ENCODE measurements around the gene ATG14.
"Not testable (repeated sequence)": the region's sequence is repeated elsewhere in the genome, so short reads cannot be mapped to it uniquely, and the experiment has no call there.

ATG14 gene

DNA sequence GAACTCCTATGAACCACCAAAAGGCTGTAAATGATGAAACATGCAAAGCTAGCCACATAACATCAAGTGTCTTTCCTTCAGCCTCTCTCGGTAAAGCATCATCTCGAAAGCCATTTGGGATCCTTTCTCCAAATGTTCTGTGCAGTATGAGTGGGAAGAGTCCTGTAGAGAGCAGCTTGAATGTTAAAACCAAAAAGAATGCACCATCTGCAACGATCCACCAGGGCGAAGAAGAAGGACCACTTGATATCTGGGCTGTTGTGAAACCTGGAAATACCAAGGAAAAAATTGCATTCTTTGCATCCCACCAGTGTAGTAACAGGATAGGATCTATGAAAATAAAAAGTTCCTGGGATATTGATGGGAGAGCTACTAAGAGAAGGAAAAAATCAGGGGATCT, 61.2 kb downstream of the ATG14 start:
- no peaks in the 10 kb centered on the region for H3K27me3 ChIP-seq (replicated peaks in 2 of 5; ENCODE audit: control insufficient read depth in 4 of 5, insufficient read depth in 5 of 5, low read length in 4 of 5)
- H3K4me3 ChIP-seq (ENCODE audit: control insufficient read depth in 1 of 7, extremely low read depth in 1 of 7, insufficient read depth in 4 of 7, low read depth in 2 of 7, low read length in 6 of 7) = no peak overlapping the region
- peaks cover 6 to 40% (median 19%) of the 10 kb centered on the region in 4 experiments for H3K36me3 ChIP-seq (ENCODE audit: control insufficient read depth in 4 of 4, insufficient read depth in 4 of 4, low read length in 3 of 4)
- ChIA-PET POLR2A (no interaction called here), CTCF (interaction anchor here (1.0 to 9.6 kb wide), 8 partner anchors 8 to 139 kb away, joined by 3 to 89 read pairs (median 4); partner anchors contain the start of gene FBXO34)
- WGBS (ENCODE audit: insufficient coverage) = 100% methylated on average over 2 of the region's 4 CpGs
- H3K27ac ChIP-seq (ENCODE audit: insufficient read depth in 1 of 2, low read depth in 1 of 2, low read length in 2 of 2, poor library complexity in 1 of 2, severe bottlenecking in 2 of 2) = no peak overlapping the region
- H3K4me1 ChIP-seq (ENCODE audit: control extremely low read depth in 1 of 4, control insufficient read depth in 4 of 4, insufficient read depth in 4 of 4, low read length in 3 of 4) = no peaks in the 10 kb centered on the region
- DNase-seq = no peak
- no peaks in the 10 kb centered on the region for H3K9me3 ChIP-seq (ENCODE audit: control extremely low read depth in 1 of 5, control insufficient read depth in 4 of 5, insufficient read depth in 2 of 5, low read depth in 1 of 5, low read length in 4 of 5)

DNA sequence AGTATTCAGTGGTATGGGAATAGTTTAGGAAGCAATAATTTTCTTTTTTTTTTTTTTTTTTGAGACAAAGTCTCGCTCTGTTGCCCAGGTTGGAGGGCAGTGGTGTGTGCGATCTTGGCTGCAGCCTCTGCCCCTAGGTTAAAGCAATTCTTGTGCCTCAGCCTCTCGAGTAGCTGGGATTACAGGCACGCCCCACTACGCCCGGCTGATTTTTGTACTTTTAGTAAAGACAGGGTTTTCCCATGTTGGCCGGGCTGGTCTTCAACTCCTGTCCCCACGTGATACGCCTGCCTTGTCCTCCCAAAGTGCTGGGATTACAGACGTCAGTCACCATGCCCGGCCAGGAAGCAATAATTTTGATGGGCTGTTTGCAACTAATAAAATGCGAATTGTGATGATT, 62.1 kb downstream of the ATG14 start:
- ChIA-PET POLR2A (no interaction called here), CTCF (interaction anchor here (1.0 to 1.5 kb wide), 3 partner anchors 9 to 138 kb away, joined by 3 to 4 read pairs (median 4); no protein-coding TSS in a partner anchor)
- DNase-seq = no peak
- peaks cover 6 to 31% (median 18%) of the 10 kb centered on the region in 4 experiments for H3K36me3 ChIP-seq (ENCODE audit: control insufficient read depth in 4 of 4, insufficient read depth in 4 of 4, low read length in 3 of 4)
- no peaks in the 10 kb centered on the region for H3K27me3 ChIP-seq (replicated peaks in 2 of 5; ENCODE audit: control insufficient read depth in 4 of 5, insufficient read depth in 5 of 5, low read length in 4 of 5)
- H3K9me3 ChIP-seq (ENCODE audit: control extremely low read depth in 1 of 5, control insufficient read depth in 4 of 5, insufficient read depth in 2 of 5, low read depth in 1 of 5, low read length in 4 of 5) = no peaks in the 10 kb centered on the region
- no peak overlapping the region for H3K27ac ChIP-seq (ENCODE audit: insufficient read depth in 1 of 2, low read depth in 1 of 2, low read length in 2 of 2, poor library complexity in 1 of 2, severe bottlenecking in 2 of 2)
- WGBS (ENCODE audit: insufficient coverage) = 96% methylated on average over 10 of the region's 12 CpGs
- no peaks in the 10 kb centered on the region for H3K4me1 ChIP-seq (ENCODE audit: control extremely low read depth in 1 of 4, control insufficient read depth in 4 of 4, insufficient read depth in 4 of 4, low read length in 3 of 4)
- H3K4me3 ChIP-seq (ENCODE audit: control insufficient read depth in 1 of 7, extremely low read depth in 1 of 7, insufficient read depth in 4 of 7, low read depth in 2 of 7, low read length in 6 of 7) = no peak overlapping the region

DNA sequence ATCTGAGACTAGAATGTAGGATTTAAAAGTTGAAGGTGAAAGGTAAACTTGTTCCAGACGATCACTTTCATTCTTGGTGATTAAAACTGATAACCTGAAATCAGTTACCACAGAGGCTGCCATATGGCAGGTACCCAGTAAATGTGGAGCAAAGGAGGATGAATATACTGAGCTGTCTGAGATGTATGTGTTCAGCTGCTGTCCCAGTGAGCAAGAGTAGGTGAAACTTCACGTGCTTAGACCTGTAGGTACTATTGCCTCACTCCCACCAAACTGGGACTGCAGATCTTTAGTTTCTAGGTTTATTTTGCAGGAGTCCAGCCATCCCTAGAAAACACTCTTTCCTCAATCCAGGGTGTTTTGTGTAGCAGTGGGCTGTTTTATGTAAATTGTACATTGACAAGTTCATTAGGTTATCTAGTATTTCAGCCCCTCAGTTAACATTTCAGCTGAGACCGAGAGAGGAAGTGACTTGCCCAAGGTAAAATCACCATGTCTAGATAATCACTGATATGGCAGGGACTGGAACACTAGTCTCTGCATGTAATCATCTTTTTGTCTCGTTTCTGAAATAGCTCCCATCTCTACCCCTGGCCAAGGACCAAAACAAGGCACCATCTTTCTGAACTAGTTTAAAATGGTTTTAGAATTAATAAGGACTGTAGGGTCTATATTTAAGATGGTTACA, 62.7 kb downstream of the ATG14 start:
- H3K27me3 ChIP-seq (replicated peaks in 2 of 5; ENCODE audit: control insufficient read depth in 4 of 5, insufficient read depth in 5 of 5, low read length in 4 of 5) = no peaks in the 10 kb centered on the region
- WGBS (ENCODE audit: insufficient coverage) = 83% methylated on average over 2 of the region's 4 CpGs
- no peaks in the 10 kb centered on the region for H3K9me3 ChIP-seq (ENCODE audit: control extremely low read depth in 1 of 5, control insufficient read depth in 4 of 5, insufficient read depth in 2 of 5, low read depth in 1 of 5, low read length in 4 of 5)
- no peak for DNase-seq
- CTCF ChIA-PET = interaction anchor here (1.6 to 3.6 kb wide), 2 partner anchors 7 to 16 kb away, joined by 8 to 12 read pairs; no protein-coding TSS in a partner anchor
- H3K36me3 ChIP-seq (ENCODE audit: control insufficient read depth in 4 of 4, insufficient read depth in 4 of 4, low read length in 3 of 4) = peaks cover 6 to 26% (median 18%) of the 10 kb centered on the region in 4 experiments
- H3K27ac ChIP-seq (ENCODE audit: insufficient read depth in 1 of 2, low read depth in 1 of 2, low read length in 2 of 2, poor library complexity in 1 of 2, severe bottlenecking in 2 of 2) = no peak overlapping the region
- POLR2A ChIA-PET = no interaction called here
- no peaks in the 10 kb centered on the region for H3K4me1 ChIP-seq (ENCODE audit: control extremely low read depth in 1 of 4, control insufficient read depth in 4 of 4, insufficient read depth in 4 of 4, low read length in 3 of 4)
- no peak overlapping the region for H3K4me3 ChIP-seq (ENCODE audit: control insufficient read depth in 1 of 7, extremely low read depth in 1 of 7, insufficient read depth in 4 of 7, low read depth in 2 of 7, low read length in 6 of 7)

DNA sequence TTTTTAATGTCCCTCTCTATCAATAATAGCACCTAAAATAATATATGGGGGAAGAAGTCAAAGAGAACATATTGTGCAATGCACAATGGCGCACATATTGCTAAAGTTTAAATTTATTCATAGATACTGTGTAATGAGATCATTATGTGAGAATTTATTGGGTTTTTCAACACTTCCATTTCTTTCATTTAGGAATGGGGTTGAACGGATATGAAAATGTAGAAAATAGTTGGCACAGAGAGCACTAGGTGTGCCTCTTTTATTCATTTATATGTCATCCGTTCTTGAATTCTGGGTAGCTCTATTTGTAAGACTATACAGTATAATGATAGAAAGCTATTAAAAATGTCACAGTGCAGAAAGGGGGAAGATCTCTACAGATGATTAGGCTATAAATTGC, 63.9 kb downstream of the ATG14 start:
- H3K9me3 ChIP-seq (ENCODE audit: control extremely low read depth in 1 of 5, control insufficient read depth in 4 of 5, insufficient read depth in 2 of 5, low read depth in 1 of 5, low read length in 4 of 5) = no peaks in the 10 kb centered on the region
- POLR2A ChIA-PET = no interaction called here
- WGBS (ENCODE audit: insufficient coverage) = 80% methylated on average over 1 of the region's 3 CpGs

DNA sequence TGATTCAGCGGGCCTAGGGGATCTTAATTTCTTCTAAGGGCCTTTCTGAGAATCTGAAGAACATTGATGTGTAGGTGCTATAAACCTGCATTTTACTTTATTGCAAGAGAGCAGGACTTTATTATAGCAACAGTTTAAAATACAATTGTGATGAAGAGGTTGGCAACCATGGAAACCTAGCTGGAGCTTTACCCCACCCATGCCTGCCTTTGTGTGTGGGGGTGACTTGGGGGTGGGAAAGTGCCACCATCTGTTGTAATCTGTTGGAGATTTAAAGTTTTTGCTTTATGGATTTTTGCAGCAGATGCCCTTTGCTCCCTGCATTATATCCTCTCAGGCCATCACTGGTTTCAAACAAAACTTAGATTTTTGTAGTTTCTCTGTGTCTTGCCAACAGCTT, 64.6 kb downstream of the ATG14 start:
- H3K27me3 ChIP-seq (replicated peaks in 2 of 5; ENCODE audit: control insufficient read depth in 4 of 5, insufficient read depth in 5 of 5, low read length in 4 of 5) = no peaks in the 10 kb centered on the region
- no peak overlapping the region for H3K27ac ChIP-seq (ENCODE audit: insufficient read depth in 1 of 2, low read depth in 1 of 2, low read length in 2 of 2, poor library complexity in 1 of 2, severe bottlenecking in 2 of 2)
- H3K36me3 ChIP-seq (ENCODE audit: control insufficient read depth in 4 of 4, insufficient read depth in 4 of 4, low read length in 3 of 4) = peaks cover 5 to 19% (median 15%) of the 10 kb centered on the region in 4 experiments
- H3K4me1 ChIP-seq (ENCODE audit: control extremely low read depth in 1 of 4, control insufficient read depth in 4 of 4, insufficient read depth in 4 of 4, low read length in 3 of 4) = no peaks in the 10 kb centered on the region
- 100% methylated on average over 1 of the region's 1 CpG for WGBS (ENCODE audit: insufficient coverage)
- DNase-seq = no peak
- POLR2A ChIA-PET = no interaction called here
- no peaks in the 10 kb centered on the region for H3K9me3 ChIP-seq (ENCODE audit: control extremely low read depth in 1 of 5, control insufficient read depth in 4 of 5, insufficient read depth in 2 of 5, low read depth in 1 of 5, low read length in 4 of 5)
- no peak overlapping the region for H3K4me3 ChIP-seq (ENCODE audit: control insufficient read depth in 1 of 7, extremely low read depth in 1 of 7, insufficient read depth in 4 of 7, low read depth in 2 of 7, low read length in 6 of 7)
- CTCF ChIA-PET = interaction anchor here (1.2 to 3.6 kb wide), 6 partner anchors 8 to 102 kb away, joined by 3 to 13 read pairs (median 7); no protein-coding TSS in a partner anchor

More for the DNA sequence above, 63.9 kb downstream of the ATG14 start:
- H3K4me3 ChIP-seq (ENCODE audit: control insufficient read depth in 1 of 7, extremely low read depth in 1 of 7, insufficient read depth in 4 of 7, low read depth in 2 of 7, low read length in 6 of 7) = no peak overlapping the region
- peaks cover 6 to 26% (median 18%) of the 10 kb centered on the region in 4 experiments for H3K36me3 ChIP-seq (ENCODE audit: control insufficient read depth in 4 of 4, insufficient read depth in 4 of 4, low read length in 3 of 4)
- DNase-seq = no peak
- no peaks in the 10 kb centered on the region for H3K4me1 ChIP-seq (ENCODE audit: control extremely low read depth in 1 of 4, control insufficient read depth in 4 of 4, insufficient read depth in 4 of 4, low read length in 3 of 4)
- CTCF ChIA-PET = interaction anchor here (0.7 to 3.6 kb wide), 5 partner anchors 8 to 27 kb away, joined by 3 to 12 read pairs (median 4); no protein-coding TSS in a partner anchor
- H3K27ac ChIP-seq (ENCODE audit: insufficient read depth in 1 of 2, low read depth in 1 of 2, low read length in 2 of 2, poor library complexity in 1 of 2, severe bottlenecking in 2 of 2) = no peak overlapping the region
- no peaks in the 10 kb centered on the region for H3K27me3 ChIP-seq (replicated peaks in 2 of 5; ENCODE audit: control insufficient read depth in 4 of 5, insufficient read depth in 5 of 5, low read length in 4 of 5)

DNA sequence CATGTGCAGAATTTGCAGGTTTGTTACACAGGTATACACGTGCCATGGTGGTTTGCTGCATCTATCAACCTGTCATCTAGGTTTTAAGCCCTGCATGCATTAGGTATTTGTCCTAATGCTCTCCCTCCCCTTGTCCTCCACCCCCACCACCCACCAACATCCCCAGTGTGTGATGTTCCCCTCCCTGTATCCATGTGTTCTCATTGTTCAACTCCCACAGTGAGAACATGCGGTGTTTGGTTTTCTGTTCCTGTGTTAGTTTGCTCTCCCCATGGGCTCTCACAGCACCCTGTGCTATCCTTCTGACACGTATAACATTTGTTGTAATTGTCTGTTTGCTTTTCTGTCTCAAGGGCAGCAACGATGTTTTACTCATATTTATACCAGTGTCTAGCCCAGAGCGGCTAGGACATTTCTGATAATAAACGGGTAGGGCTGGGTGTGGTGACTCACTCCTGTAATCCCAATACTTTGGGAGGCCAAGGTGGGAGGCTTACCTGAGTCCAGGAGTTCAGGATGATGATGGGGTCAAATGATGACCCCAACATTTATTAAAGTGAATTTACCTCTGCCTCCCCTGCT, 67.0 kb downstream of the ATG14 start:
- H3K4me1 ChIP-seq (ENCODE audit: control extremely low read depth in 1 of 4, control insufficient read depth in 4 of 4, insufficient read depth in 4 of 4, low read length in 3 of 4); H3K4me3 ChIP-seq (ENCODE audit: control insufficient read depth in 1 of 7, extremely low read depth in 1 of 7, insufficient read depth in 4 of 7, low read depth in 2 of 7, low read length in 6 of 7); H3K27ac ChIP-seq (ENCODE audit: insufficient read depth in 1 of 2, low read depth in 1 of 2, low read length in 2 of 2, poor library complexity in 1 of 2, severe bottlenecking in 2 of 2); H3K27me3 ChIP-seq (replicated peaks in 2 of 5; ENCODE audit: control insufficient read depth in 4 of 5, insufficient read depth in 5 of 5, low read length in 4 of 5); H3K9me3 ChIP-seq (ENCODE audit: control extremely low read depth in 1 of 5, control insufficient read depth in 4 of 5, insufficient read depth in 2 of 5, low read depth in 1 of 5, low read length in 4 of 5); POLR2A ChIA-PET; DNase-seq; H3K36me3 ChIP-seq (ENCODE audit: control insufficient read depth in 4 of 4, insufficient read depth in 4 of 4, low read length in 3 of 4): not testable (repeated sequence)
- CTCF ChIA-PET = interaction anchor here (2.2 to 2.4 kb wide), 2 partner anchors 10 to 11 kb away, joined by 13 read pairs; no protein-coding TSS in a partner anchor
- 97% methylated on average over 6 of the region's 6 CpGs for WGBS (ENCODE audit: insufficient coverage)

DNA sequence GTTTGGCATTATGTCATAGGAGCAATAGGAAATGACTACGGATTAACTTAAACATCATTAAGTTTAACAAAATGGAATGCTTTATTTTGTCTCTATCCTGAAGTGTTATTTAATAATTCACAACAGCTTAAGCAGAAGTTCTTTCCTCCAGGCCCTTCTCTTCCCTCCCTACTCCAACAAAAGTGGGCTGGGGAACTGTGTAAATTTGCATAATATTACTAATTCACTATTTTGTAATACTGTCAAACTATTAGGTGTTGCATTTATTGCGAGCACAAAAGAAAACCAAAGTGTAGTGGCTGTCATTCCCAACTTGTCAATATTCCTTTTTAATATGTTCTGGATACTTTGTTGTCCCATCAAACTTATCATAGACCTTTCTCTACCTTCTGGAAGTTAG, 69.8 kb downstream of the ATG14 start:
- no CpG with 5 or more reads among the region's 2 CpGs for WGBS (ENCODE audit: insufficient coverage)
- H3K4me1 ChIP-seq (ENCODE audit: control extremely low read depth in 1 of 4, control insufficient read depth in 4 of 4, insufficient read depth in 4 of 4, low read length in 3 of 4) = peaks cover 0 to 7% (median 1%) of the 10 kb centered on the region in 4 experiments
- no peaks in the 10 kb centered on the region for H3K36me3 ChIP-seq (ENCODE audit: control insufficient read depth in 4 of 4, insufficient read depth in 4 of 4, low read length in 3 of 4)
- no peak overlapping the region for H3K4me3 ChIP-seq (ENCODE audit: control insufficient read depth in 1 of 7, extremely low read depth in 1 of 7, insufficient read depth in 4 of 7, low read depth in 2 of 7, low read length in 6 of 7)
- H3K27me3 ChIP-seq (replicated peaks in 2 of 5; ENCODE audit: control insufficient read depth in 4 of 5, insufficient read depth in 5 of 5, low read length in 4 of 5) = no peaks in the 10 kb centered on the region
- ChIA-PET CTCF (no interaction called here), POLR2A (no interaction called here)
- H3K9me3 ChIP-seq (ENCODE audit: control extremely low read depth in 1 of 5, control insufficient read depth in 4 of 5, insufficient read depth in 2 of 5, low read depth in 1 of 5, low read length in 4 of 5) = no peaks in the 10 kb centered on the region
- no peak overlapping the region for H3K27ac ChIP-seq (ENCODE audit: insufficient read depth in 1 of 2, low read depth in 1 of 2, low read length in 2 of 2, poor library complexity in 1 of 2, severe bottlenecking in 2 of 2)
- no peak for DNase-seq

Measured in common myeloid progenitor, CD34-positive (primary cell).